ENCODE results near the gene USH2A. TPM values are rescaled to one million over a fixed set of nuclear protein-coding genes. Genes with fewer than 3 reads are reported as not detected.
"Not testable (repeated sequence)": the region's sequence is repeated elsewhere in the genome, so short reads cannot be mapped to it uniquely, and the experiment has no call there.

USH2A gene
- total RNA-seq, 2 experiments from 2014 or later = not detected

DNA sequence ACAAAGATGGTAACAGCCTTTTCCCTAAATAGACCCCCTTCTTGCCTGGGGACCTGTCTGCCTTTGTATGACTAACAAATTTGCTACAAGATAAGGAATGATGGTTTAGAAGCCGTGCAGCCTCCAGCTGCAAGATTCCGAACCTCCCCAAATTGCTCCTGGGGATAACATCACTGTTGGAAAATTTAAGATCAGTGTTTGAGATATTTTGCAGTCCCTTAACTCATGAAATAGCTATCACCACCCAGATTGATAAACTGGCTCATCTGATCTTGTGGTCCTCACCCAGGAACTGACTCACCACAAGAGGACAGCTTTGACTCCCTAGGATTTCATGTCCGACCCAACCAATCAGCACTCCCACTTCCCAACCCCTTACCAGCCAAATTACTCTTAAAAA is 254.7 kb downstream of the USH2A start:
- no peak overlapping the region for H3K4me3 Mint-ChIP-seq
- Histone ChIP-seq H3K4me3 (ENCODE audit: low read length) (no peak overlapping the region), H3K4me1 (ENCODE audit: insufficient read depth, low read length) (no peaks in the 10 kb centered on the region), H3K9me3 (ENCODE audit: control insufficient read depth in 1 of 2, insufficient read depth in 1 of 2, low read length in 2 of 2) (no peaks in the 10 kb centered on the region), H3K27me3 (ENCODE audit: control insufficient read depth in 1 of 2, insufficient read depth in 2 of 2, low read length in 2 of 2) (no peaks in the 10 kb centered on the region), H3K27ac (ENCODE audit: low read depth in 1 of 2, low read length in 2 of 2) (no peak overlapping the region), H3K36me3 (ENCODE audit: insufficient read depth, low read length) (no peaks in the 10 kb centered on the region)
- ATAC-seq (ENCODE audit: poor library complexity) (no peak), DNase-seq (no peak)
- POLR2A ChIA-PET = no interaction called here
- TF ChIP-seq CTCF (IDR thresholded peaks at IDR 0.05) = no peak
- no peaks in the 10 kb centered on the region for H3K36me3 Mint-ChIP-seq (ENCODE audit: low read depth)
- H3K4me1 Mint-ChIP-seq (ENCODE audit: low read depth) = no peaks in the 10 kb centered on the region
- intact Hi-C loops (cut with DNase I, micrococcal nuclease) = no loop called here
- no peak overlapping the region for H3K27ac Mint-ChIP-seq
- CTCF ChIA-PET = no interaction called here
- H3K27me3 Mint-ChIP-seq = no peaks in the 10 kb centered on the region
- H3K9me3 Mint-ChIP-seq = peaks cover 12% of the 10 kb centered on the region

GRCh38 chr1:216154063-216154462 is 269.2 kb downstream of the USH2A start:
- peaks cover 10% of the 10 kb centered on the region for H3K9me3 Mint-ChIP-seq
- intact Hi-C loops (cut with DNase I, micrococcal nuclease) = no loop called here
- no peak overlapping the region for H3K4me3 ChIP-seq (ENCODE audit: low read length)
- DNase-seq (no peak), ATAC-seq (ENCODE audit: poor library complexity) (no peak)
- H3K4me1 Mint-ChIP-seq (ENCODE audit: low read depth) = no peaks in the 10 kb centered on the region
- no peaks in the 10 kb centered on the region for H3K27me3 ChIP-seq (ENCODE audit: control insufficient read depth in 1 of 2, insufficient read depth in 2 of 2, low read length in 2 of 2)
- no peak overlapping the region for H3K27ac Mint-ChIP-seq
- H3K36me3 Mint-ChIP-seq (ENCODE audit: low read depth) = no peaks in the 10 kb centered on the region
- H3K27ac ChIP-seq (ENCODE audit: low read depth in 1 of 2, low read length in 2 of 2) = no peak overlapping the region
- H3K4me1 ChIP-seq (ENCODE audit: insufficient read depth, low read length) = no peaks in the 10 kb centered on the region
- H3K36me3 ChIP-seq (ENCODE audit: insufficient read depth, low read length) = no peaks in the 10 kb centered on the region
- ChIA-PET CTCF (no interaction called here), POLR2A (no interaction called here)
- no peaks in the 10 kb centered on the region for H3K27me3 Mint-ChIP-seq
- H3K9me3 ChIP-seq (ENCODE audit: control insufficient read depth in 1 of 2, insufficient read depth in 1 of 2, low read length in 2 of 2) = no peaks in the 10 kb centered on the region
- TF ChIP-seq CTCF (IDR thresholded peaks at IDR 0.05) = no peak
- H3K4me3 Mint-ChIP-seq = no peak overlapping the region

GRCh38 chr1:216153130-216153529 is 270.1 kb downstream of the USH2A start:
- peaks cover 8% of the 10 kb centered on the region for H3K9me3 Mint-ChIP-seq
- POLR2A ChIA-PET = no interaction called here
- no peak for ATAC-seq (ENCODE audit: poor library complexity)

GRCh38 chr1:216145451-216146018 is 277.7 kb downstream of the USH2A start:
- H3K27ac ChIP-seq (ENCODE audit: low read depth in 1 of 2, low read length in 2 of 2); CTCF ChIA-PET; H3K4me1 Mint-ChIP-seq (ENCODE audit: low read depth); H3K36me3 ChIP-seq (ENCODE audit: insufficient read depth, low read length); intact Hi-C loops (cut with DNase I, micrococcal nuclease); H3K4me1 ChIP-seq (ENCODE audit: insufficient read depth, low read length); POLR2A ChIA-PET; H3K9me3 Mint-ChIP-seq; ATAC-seq (ENCODE audit: poor library complexity); H3K4me3 Mint-ChIP-seq; H3K27me3 Mint-ChIP-seq; H3K9me3 ChIP-seq (ENCODE audit: control insufficient read depth in 1 of 2, insufficient read depth in 1 of 2, low read length in 2 of 2); H3K27me3 ChIP-seq (ENCODE audit: control insufficient read depth in 1 of 2, insufficient read depth in 2 of 2, low read length in 2 of 2); H3K4me3 ChIP-seq (ENCODE audit: low read length); DNase-seq; H3K36me3 Mint-ChIP-seq (ENCODE audit: low read depth); H3K27ac Mint-ChIP-seq: not testable (repeated sequence)

More at GRCh38 chr1:216153130-216153529, 270.1 kb downstream of the USH2A start:
- no peaks in the 10 kb centered on the region for H3K27me3 Mint-ChIP-seq
- intact Hi-C loops (cut with DNase I, micrococcal nuclease) = no loop called here
- no peaks in the 10 kb centered on the region for H3K4me1 Mint-ChIP-seq (ENCODE audit: low read depth)
- no peaks in the 10 kb centered on the region for H3K36me3 ChIP-seq (ENCODE audit: insufficient read depth, low read length)
- H3K4me3 Mint-ChIP-seq = no peak overlapping the region
- H3K27ac ChIP-seq (ENCODE audit: low read depth in 1 of 2, low read length in 2 of 2) = no peak overlapping the region
- no peaks in the 10 kb centered on the region for H3K4me1 ChIP-seq (ENCODE audit: insufficient read depth, low read length)
- no peaks in the 10 kb centered on the region for H3K9me3 ChIP-seq (ENCODE audit: control insufficient read depth in 1 of 2, insufficient read depth in 1 of 2, low read length in 2 of 2)
- no peak for TF ChIP-seq CTCF (IDR thresholded peaks at IDR 0.05)
- DNase-seq = no peak
- no peaks in the 10 kb centered on the region for H3K36me3 Mint-ChIP-seq (ENCODE audit: low read depth)
- H3K4me3 ChIP-seq (ENCODE audit: low read length) = no peak overlapping the region
- CTCF ChIA-PET = no interaction called here
- no peaks in the 10 kb centered on the region for H3K27me3 ChIP-seq (ENCODE audit: control insufficient read depth in 1 of 2, insufficient read depth in 2 of 2, low read length in 2 of 2)
- no peak overlapping the region for H3K27ac Mint-ChIP-seq
